ENCODE results near the gene GPX7.

GPX7 gene

GRCh38 chr1:52635321-52636089 is 33.3 kb downstream of the GPX7 start:
- TF ChIP-seq PATZ1 (CRISPR knock-in tag; IDR thresholded peaks at IDR 0.05; ENCODE audit: borderline replicate concordance) (no peak), SNAI2 (CRISPR knock-in tag; IDR thresholded peaks at IDR 0.05) (no peak), ZFP3 (CRISPR knock-in tag; IDR thresholded peaks at IDR 0.05) (no peak), ZFP30 (CRISPR knock-in tag; IDR thresholded peaks at IDR 0.05) (no peak), CSRNP3 (CRISPR knock-in tag; IDR thresholded peaks at IDR 0.05) (no peak), TCF4 (CRISPR knock-in tag; IDR thresholded peaks at IDR 0.05; ENCODE audit: borderline replicate concordance) (no peak), OSR1 (CRISPR knock-in tag; IDR thresholded peaks at IDR 0.05) (no peak), ZNF70 (CRISPR knock-in tag; IDR thresholded peaks at IDR 0.05) (no peak)
- ATAC-seq = no peak

GRCh38 chr1:52636721-52637695 is 34.8 kb downstream of the GPX7 start:
- ATAC-seq = no peak
- TF ChIP-seq ARNTL (CRISPR knock-in tag; IDR thresholded peaks at IDR 0.05; ENCODE audit: borderline replicate concordance, low read depth) (no peak), TCF4 (CRISPR knock-in tag; IDR thresholded peaks at IDR 0.05; ENCODE audit: borderline replicate concordance) (no peak), ZC3H10 (CRISPR knock-in tag; IDR thresholded peaks at IDR 0.05) (no peak), PPARA (CRISPR knock-in tag; IDR thresholded peaks at IDR 0.05; ENCODE audit: borderline replicate concordance) (no peak), CREB5 (CRISPR knock-in tag; IDR thresholded peaks at IDR 0.05; ENCODE audit: low read depth) (no peak), TOX (CRISPR knock-in tag; IDR thresholded peaks at IDR 0.05; ENCODE audit: borderline replicate concordance) (no peak), ZNF8 (CRISPR knock-in tag; IDR thresholded peaks at IDR 0.05) (no peak), ZNF70 (CRISPR knock-in tag; IDR thresholded peaks at IDR 0.05) (no peak), CSRNP3 (CRISPR knock-in tag; IDR thresholded peaks at IDR 0.05) (no peak), RARB (CRISPR knock-in tag; IDR thresholded peaks at IDR 0.05) (no peak), BACH2 (CRISPR knock-in tag; IDR thresholded peaks at IDR 0.05; ENCODE audit: borderline replicate concordance) (no peak), ZFP3 (CRISPR knock-in tag; IDR thresholded peaks at IDR 0.05) (no peak), CSDC2 (CRISPR knock-in tag; IDR thresholded peaks at IDR 0.05) (no peak), ZNF565 (CRISPR knock-in tag; conservative IDR thresholded peaks at IDR 0.05; ENCODE audit: low read depth) (no peak), POU6F1 (CRISPR knock-in tag; IDR thresholded peaks at IDR 0.05; ENCODE audit: borderline replicate concordance, low read depth) (no peak), GLIS3 (CRISPR knock-in tag; IDR thresholded peaks at IDR 0.05) (no peak), PATZ1 (CRISPR knock-in tag; IDR thresholded peaks at IDR 0.05; ENCODE audit: borderline replicate concordance) (no peak)
